IPS-18a (cell line): Measurements from ENCODE around the gene CASKIN1.
"Not testable (repeated sequence)": the region's sequence is repeated elsewhere in the genome, so short reads cannot be mapped to it uniquely, and the experiment has no call there.

ENCODE experiments used
- H3K27ac ChIP-seq: one replicate; pipeline ENCODE4 v1.5.1; 2013; ENCODE audit warnings: low read length
- H3K27me3 ChIP-seq: one replicate; pipeline ENCODE4 v1.6.1; 2013; ENCODE audit warnings: mild to moderate bottlenecking, low read length; ENCODE audit not compliant: control insufficient read depth, insufficient read depth
- H3K36me3 ChIP-seq: one replicate; pipeline ENCODE4 v1.6.1; 2013; ENCODE audit warnings: low read depth, low read length; ENCODE audit not compliant: control insufficient read depth
- H3K4me1 ChIP-seq: one replicate; pipeline ENCODE4 v1.6.1; 2013; ENCODE audit warnings: low read depth, low read length; ENCODE audit not compliant: control insufficient read depth
- H3K4me3 ChIP-seq: one replicate; pipeline ENCODE4 v1.5.1; 2013; ENCODE audit warnings: low read length
- H3K9ac ChIP-seq: one replicate; pipeline ENCODE4 v1.6.1; 2013; ENCODE audit warnings: mild to moderate bottlenecking, low read length, moderate library complexity
- H3K9me3 ChIP-seq: one replicate; pipeline ENCODE4 v1.6.1; 2013; ENCODE audit warnings: low read depth, low read length; ENCODE audit not compliant: control insufficient read depth

Gene CASKIN1

DNA sequence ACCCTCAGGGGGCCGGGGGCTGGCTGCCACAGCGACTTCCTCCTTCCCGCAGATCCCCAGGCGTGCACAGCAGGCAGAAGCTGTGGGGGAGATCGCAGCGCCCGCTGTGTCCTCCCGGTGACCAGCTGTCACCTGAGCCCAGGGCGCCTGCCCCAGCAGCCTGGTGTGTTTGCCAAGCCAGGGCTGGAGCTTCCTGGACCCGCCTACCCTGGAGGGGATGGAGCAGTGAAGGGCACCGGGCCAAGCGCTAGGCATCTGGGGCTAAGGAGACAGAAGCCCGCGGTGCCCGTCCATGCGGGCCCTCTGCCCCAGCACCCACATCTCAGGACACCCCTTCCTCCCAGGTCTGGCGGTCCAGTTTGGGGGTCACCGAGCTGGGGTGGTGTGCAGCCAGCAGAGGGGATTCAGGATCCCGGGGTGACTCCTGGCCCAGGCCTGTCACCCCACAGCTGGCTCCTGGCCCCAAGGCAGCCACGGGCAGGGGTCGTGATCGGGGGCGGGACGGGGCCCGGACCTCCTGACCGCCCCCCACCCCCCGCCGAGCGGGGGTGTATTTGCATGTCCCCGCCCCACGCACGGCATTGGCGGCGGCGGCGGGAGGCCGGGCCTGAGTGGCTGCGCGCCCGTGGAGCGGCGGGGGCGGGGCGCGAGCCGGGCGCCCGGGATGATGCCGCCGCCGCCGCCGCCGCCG is 48.3 kb downstream of the CASKIN1 start, which contains the start of gene RAB26:
Gene RAB26 (plus strand): TSS at position 645 of the 691 bp plus-strand sequence. CDS start 159 bp downstream, outside the sequence.
- no peaks in the 10 kb centered on the region for H3K9me3 ChIP-seq
- H3K4me3 ChIP-seq = peak within 1 kb of the TSS; percentile 58
- peaks cover 26% of the 10 kb centered on the region for H3K4me1 ChIP-seq
- H3K9ac ChIP-seq = peak within 1 kb of the TSS; percentile 53
- H3K36me3 ChIP-seq = peaks cover 8% of the 10 kb centered on the region
- H3K27ac ChIP-seq = no peak within 1 kb of the TSS
- no peaks in the 10 kb centered on the region for H3K27me3 ChIP-seq

DNA sequence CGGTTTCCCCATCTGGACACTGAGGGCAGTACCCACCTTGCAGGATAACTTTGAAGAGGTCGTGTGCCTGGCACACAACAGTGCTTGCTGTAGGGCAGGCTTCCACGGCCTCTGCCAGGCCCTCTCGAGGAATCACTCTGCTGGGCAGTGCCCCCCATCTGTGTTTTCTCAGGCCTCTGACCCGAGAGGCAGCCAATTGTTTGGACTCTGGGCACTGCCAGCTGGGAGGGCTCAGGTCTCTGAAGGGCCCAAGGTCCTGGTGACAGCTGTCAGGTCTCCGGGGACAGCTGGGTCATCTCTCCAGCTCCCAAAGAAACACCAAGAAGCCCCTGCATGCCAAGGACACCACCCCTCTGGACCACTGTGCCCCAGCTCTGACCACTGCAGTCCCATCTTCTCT is 49.0 kb downstream of the CASKIN1 start:
- Histone ChIP-seq H3K4me3 (no peak overlapping the region), H3K36me3 (peaks cover 3% of the 10 kb centered on the region), H3K9ac (no peak overlapping the region), H3K27ac (no peak overlapping the region), H3K27me3 (no peaks in the 10 kb centered on the region), H3K9me3 (no peaks in the 10 kb centered on the region), H3K4me1 (peaks cover 22% of the 10 kb centered on the region)

DNA sequence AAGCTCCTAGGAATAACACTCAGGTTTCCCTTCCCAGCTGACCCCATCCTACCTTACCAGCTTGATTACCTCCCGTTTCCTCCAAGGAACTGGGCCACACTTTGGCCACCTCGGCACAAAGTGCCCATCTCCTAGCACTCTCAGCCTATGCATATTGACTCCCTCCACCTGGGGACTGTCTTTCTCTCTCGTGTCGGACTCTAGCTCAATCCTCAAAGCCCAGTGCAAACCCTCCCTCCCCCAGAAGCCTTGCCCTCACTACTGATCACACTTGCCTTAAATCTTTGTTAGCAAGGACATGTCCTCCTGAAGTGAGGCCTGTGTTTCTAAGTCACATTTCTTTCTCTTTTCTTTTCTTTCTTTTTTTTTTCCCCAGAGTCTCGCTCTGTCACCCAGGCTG is 50.6 kb downstream of the CASKIN1 start:
- Histone ChIP-seq H3K4me1 (peaks cover 15% of the 10 kb centered on the region), H3K27me3 (no peaks in the 10 kb centered on the region), H3K4me3 (no peak overlapping the region), H3K9me3 (no peaks in the 10 kb centered on the region), H3K9ac (no peak overlapping the region), H3K27ac (no peak overlapping the region), H3K36me3 (no peaks in the 10 kb centered on the region)

DNA sequence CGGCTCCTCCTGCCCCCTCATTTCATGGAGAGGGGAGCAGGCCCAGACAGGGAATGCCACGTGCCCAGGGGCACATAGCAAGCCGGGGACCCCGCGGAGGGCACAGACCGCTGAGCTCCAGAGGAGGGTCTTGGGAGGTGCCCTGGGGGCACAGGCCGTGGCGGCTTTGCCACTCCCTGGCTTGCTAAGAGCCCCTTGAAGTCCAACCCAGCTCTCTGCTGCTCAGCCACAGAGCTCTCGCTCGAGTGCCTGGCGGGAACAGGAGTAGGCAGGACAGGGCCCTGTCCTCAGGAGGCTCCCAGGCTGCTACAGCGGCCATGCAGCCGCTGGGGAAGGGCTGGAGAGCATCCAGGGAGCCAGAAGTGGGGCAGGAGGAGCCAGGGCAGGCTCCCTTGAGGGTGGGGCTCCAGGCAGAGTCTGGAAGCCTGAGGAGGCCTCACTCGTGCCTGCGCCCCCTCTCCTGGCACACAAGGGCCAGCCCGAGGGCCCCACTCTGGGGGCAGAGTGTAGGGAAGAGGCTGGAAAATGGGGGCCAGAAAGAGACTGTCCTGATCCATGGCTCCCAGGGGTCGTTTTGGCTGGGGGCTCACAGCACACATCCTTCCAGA is 52.4 kb downstream of the CASKIN1 start:
- H3K36me3 ChIP-seq = no peaks in the 10 kb centered on the region
- H3K27ac ChIP-seq = no peak overlapping the region

DNA sequence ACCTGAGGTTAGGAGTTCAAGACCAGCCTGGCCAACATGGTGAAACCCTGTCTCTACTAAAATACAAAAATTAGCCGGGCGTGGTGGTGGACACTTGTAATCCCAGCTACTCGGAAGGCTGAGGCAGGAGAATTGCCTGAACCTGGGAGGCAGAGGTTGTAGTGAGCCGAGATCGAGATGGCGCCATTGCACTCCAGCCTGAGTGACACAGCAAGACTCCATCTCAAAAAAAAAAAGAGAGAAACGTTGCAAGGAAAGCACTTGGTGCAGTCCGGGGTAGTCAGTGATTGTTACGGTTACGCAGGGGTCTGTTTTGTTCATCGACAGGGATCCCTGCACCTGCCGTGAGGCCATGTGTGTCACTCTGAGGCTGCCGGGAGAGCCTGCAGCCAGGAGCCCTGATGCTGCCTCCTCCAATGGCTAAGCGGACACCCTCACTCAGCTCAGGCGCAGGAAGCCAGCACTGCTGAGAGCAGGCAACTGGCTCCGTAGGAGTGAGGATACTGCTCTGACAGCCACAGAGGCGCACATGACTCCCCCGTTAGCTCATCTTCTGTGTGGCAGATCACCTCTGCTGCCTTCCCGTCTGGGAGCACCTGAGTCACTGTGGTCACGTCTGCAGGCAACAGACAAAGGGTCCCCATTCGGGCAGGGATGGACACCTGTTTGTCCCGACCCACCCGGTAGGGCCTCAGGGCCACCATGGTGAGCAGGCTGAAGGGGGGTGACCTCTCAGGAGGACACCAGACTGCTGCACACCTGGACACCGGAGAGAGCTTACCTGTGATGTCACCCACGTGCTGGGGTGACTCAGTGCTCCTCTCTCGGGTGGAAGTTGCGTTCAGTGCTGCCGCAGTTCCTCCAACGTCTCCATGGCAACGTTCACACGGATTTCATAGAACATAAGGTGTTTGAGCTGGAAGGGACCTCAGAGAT is 53.2 kb downstream of the CASKIN1 start:
- no peaks in the 10 kb centered on the region for H3K36me3 ChIP-seq
- no peaks in the 10 kb centered on the region for H3K9me3 ChIP-seq
- no peaks in the 10 kb centered on the region for H3K27me3 ChIP-seq
- no peak overlapping the region for H3K27ac ChIP-seq
- no peak overlapping the region for H3K4me3 ChIP-seq
- no peak overlapping the region for H3K9ac ChIP-seq
- H3K4me1 ChIP-seq = no peaks in the 10 kb centered on the region

More for the DNA sequence above, 52.4 kb downstream of the CASKIN1 start:
- Histone ChIP-seq H3K4me1 (no peaks in the 10 kb centered on the region), H3K9ac (no peak overlapping the region), H3K4me3 (no peak overlapping the region), H3K27me3 (no peaks in the 10 kb centered on the region), H3K9me3 (no peaks in the 10 kb centered on the region)

DNA sequence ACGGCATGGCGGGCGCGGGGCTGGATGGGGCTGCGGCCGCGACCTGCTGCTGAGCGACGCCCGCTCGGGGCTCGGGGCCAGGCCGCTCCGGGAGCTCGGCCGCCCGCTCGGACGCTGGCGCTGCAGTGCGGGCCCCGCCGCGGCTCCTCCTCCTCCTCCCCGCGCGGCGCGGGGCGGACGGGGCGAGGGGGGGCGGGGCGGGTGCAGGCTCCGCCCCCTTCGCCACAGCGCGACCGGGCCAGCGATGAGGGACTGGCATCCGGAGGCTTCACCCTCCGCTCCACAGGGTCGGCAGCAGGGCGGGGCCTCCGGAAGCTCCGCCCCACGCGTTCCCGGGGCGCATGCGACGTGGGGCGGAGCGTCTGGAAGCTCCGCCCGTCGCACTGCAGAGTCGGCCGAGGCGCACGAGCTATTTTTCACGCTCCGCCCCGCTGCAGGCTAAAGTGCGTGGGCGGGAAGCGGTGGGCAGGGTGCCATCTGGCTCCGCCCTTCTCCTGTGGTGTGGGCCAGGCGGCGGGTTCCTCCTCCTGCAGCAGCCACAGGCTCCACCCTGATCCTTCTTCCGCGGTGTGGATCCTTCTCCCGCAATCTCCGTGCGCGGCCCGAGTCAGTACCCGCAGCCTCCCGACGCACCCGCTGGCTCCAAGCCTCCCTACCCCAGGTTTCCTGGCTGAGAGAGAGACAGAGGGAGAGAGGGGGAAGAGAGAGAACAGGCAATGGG is 60.5 kb downstream of the CASKIN1 start, which contains the start of gene PKD1:
Gene PKD1 (minus strand): TSS at position 129 of the 721 bp plus-strand sequence. CDS start 209 bp downstream, outside the sequence.
- H3K4me1 ChIP-seq, H3K27ac ChIP-seq, H3K27me3 ChIP-seq, H3K9me3 ChIP-seq, H3K36me3 ChIP-seq, H3K9ac ChIP-seq: not testable (repeated sequence)
- peak within 1 kb of the TSS; percentile 49 for H3K4me3 ChIP-seq

DNA sequence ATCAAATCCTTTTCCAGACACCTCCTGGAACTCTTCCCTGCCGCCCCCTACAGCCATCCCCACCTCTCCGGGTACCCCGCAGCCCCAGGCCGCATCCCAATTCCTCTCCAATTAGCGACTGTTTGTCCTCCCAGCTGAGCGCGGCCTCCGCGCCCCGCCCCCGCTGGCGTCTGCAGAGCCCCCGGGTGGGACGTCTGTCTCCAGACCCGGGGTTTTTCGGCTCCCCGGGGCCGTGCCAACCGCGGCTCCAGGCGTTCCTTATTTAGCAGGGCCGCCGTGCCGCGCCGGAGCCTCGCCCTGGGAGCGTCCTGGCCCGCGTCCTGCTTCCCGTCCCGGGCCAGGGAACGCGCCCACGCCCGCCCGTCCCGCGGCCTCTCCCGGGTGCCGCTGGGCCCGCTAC is 61.3 kb downstream of the CASKIN1 start:
- not testable (repeated sequence) for H3K9ac ChIP-seq, H3K27ac ChIP-seq, H3K36me3 ChIP-seq, H3K4me1 ChIP-seq, H3K9me3 ChIP-seq, H3K27me3 ChIP-seq
- H3K4me3 ChIP-seq = peak overlapping the region; percentile 30

DNA sequence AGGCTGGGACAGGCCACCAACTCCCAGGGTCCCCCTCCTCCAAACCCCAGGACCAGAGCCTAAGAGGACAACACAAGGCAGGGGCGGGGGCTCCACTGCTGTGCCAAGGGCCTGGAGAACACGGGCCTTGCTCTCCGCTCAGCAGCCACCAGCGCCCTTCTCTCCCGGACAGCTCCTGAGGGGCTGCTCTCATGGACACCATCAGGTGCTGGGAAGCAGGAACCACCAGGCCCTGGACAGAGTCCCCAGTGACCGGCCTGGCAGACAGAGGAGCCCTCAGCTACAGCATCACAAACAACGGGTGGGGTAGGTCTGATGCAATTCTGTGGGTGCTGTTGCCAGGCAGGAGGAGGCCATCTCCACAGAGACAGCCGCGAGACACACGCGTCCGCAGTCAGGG is 62.6 kb downstream of the CASKIN1 start:
- not testable (repeated sequence) for H3K4me1 ChIP-seq, H3K36me3 ChIP-seq, H3K27ac ChIP-seq, H3K9ac ChIP-seq, H3K27me3 ChIP-seq, H3K4me3 ChIP-seq, H3K9me3 ChIP-seq

DNA sequence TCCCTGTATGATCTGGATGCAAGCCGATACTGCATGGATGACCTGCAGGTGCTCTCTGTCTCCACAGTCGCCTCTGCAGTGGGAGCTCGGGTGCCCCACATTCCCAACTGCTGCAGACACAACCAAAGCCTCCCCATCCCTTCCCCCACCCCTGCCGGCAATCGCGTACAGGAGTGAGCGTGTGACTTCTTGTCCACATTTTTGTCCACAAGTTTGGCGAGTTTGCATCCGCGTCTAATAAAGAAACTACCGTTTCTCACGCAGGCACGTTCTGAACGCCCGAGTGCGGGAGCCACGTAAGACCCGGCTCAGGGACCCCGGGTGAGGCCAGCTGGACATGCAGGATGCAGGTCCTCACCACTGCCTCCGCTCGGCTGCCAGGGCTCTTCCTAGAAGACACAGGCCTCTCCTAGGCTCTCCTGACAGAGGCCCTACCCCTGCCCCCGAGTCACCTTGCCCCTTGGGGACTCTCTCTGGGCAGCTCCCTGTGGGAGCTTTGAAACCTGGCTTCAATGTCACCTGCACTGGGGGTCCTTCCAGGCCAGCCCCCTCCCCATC is 66.4 kb downstream of the CASKIN1 start:
- not testable (repeated sequence) for H3K36me3 ChIP-seq, H3K4me1 ChIP-seq, H3K27me3 ChIP-seq, H3K4me3 ChIP-seq, H3K9ac ChIP-seq, H3K27ac ChIP-seq, H3K9me3 ChIP-seq

DNA sequence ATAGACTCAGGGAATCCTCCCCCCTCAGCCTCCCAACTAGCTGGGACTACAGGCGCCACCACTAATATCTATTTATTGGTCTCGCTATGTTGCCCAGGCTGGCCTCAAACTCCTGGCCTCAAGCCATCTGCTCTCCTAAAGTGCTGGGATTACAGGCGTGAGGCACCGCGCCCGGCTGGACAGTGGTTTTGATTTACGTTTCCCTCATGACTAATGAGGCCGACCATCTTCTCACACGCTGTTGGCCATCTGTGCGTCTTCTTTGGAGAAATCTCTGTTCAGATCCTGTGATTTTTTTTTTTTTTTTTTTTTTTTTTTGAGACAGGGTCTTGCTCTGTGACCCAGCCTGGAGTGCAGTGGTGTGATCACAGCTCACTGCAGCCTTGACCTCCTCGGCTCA is 67.2 kb downstream of the CASKIN1 start:
- H3K4me3 ChIP-seq, H3K27ac ChIP-seq, H3K9ac ChIP-seq, H3K9me3 ChIP-seq, H3K27me3 ChIP-seq, H3K36me3 ChIP-seq, H3K4me1 ChIP-seq: not testable (repeated sequence)
